Uterus (tissue), 4 donors: ENCODE results near the gene OPN1MW2. TPM values are rescaled to one million over a fixed set of nuclear protein-coding genes. Genes with fewer than 3 reads are reported as not detected.
A peak's percentile ranks its signal among the peaks of the same experiment; 100 is the strongest.
"Not testable (repeated sequence)": the region's sequence is repeated elsewhere in the genome, so short reads cannot be mapped to it uniquely, and the experiment has no call there.

Experiments used
- DNase-seq, 2 donors: peaks; one replicate each; pipeline ENCODE4 v3.0.0-alpha.2; 2019 to 2020
- H3K27ac ChIP-seq, 2 donors: fragments of 200-600 bp; sonication (generic); 1 replicate in 1 of 2; 2 replicates in 1 of 2; pipeline ENCODE4 v1.5.1; 2016 to 2018
- H3K27me3 ChIP-seq, 2 donors: fragments of 200-600 bp; sonication (generic); one replicate each; pipeline ENCODE4 v1.5.1; 2018 to 2019; ENCODE audit warnings: control low read depth in 1 of 2
- H3K36me3 ChIP-seq, 2 donors: fragments of 200-600 bp; sonication (generic); one replicate each; pipeline ENCODE4 v1.5.1; 2019; ENCODE audit warnings: control low read depth in 1 of 2
- H3K4me1 ChIP-seq, 2 donors: fragments of 200-600 bp; sonication (generic); one replicate each; pipeline ENCODE4 v1.5.1; 2018 to 2019; ENCODE audit warnings: control low read depth in 1 of 2
- H3K4me3 ChIP-seq, 2 donors: fragments of 200-600 bp; sonication (generic); 1 replicate in 1 of 2; 2 replicates in 1 of 2; pipeline ENCODE4 v1.5.1; 2018 to 2019; ENCODE audit warnings: mild to moderate bottlenecking in 1 of 2
- H3K9me3 ChIP-seq, 2 donors: fragments of 200-600 bp; sonication (generic); one replicate each; pipeline ENCODE4 v1.5.1; 2019; ENCODE audit warnings: control low read depth in 1 of 2
- intact Hi-C: fragments of 100-400 bp; cut with DNase I; formaldehyde crosslinking; loops from one replicate; pipeline ENCODE4 v1.15.1; 2023; ENCODE audit warnings: low total_unique reads
- total RNA-seq, 4 donors: library from RNA; depleted of rRNA in 3 of 4; stranded (reverse); fragments of >200 nt in 3 of 4; gene quantifications; one replicate each; pipeline versions ENCODE4 v1.1.0 to v1.2.4, GENCODE V29; 2014 to 2023
- donor health status: DM: yes; HTN: yes; CAD: no.

Gene OPN1MW2
- total RNA-seq = not detected

GRCh38 chrX:154219456-154219855, at the start of gene OPN1MW2:
TSS of gene OPN1MW2 (plus strand) at chrX:154219756. CDS start at chrX:154219816, 60 bp downstream.
- H3K27ac ChIP-seq, H3K27me3 ChIP-seq, intact Hi-C loops, DNase-seq, H3K4me1 ChIP-seq, H3K4me3 ChIP-seq, H3K36me3 ChIP-seq, H3K9me3 ChIP-seq: not testable (repeated sequence)

- H3K36me3 ChIP-seq, DNase-seq, intact Hi-C loops, H3K4me1 ChIP-seq, H3K4me3 ChIP-seq, H3K9me3 ChIP-seq, H3K27ac ChIP-seq, H3K27me3 ChIP-seq: not testable (repeated sequence)
Observed at GRCh38 chrX:154172535-154172943, 47.0 kb upstream of the OPN1MW2 start.

- H3K4me3 ChIP-seq, H3K9me3 ChIP-seq, H3K27me3 ChIP-seq, intact Hi-C loops, H3K27ac ChIP-seq, H3K4me1 ChIP-seq, H3K36me3 ChIP-seq, DNase-seq: not testable (repeated sequence)
Observed at GRCh38 chrX:154174356-154174755, 45.2 kb upstream of the OPN1MW2 start.

- H3K4me3 ChIP-seq, intact Hi-C loops, H3K27ac ChIP-seq, DNase-seq, H3K27me3 ChIP-seq, H3K9me3 ChIP-seq, H3K4me1 ChIP-seq, H3K36me3 ChIP-seq: not testable (repeated sequence)
Observed at GRCh38 chrX:154182296-154182695, 37.3 kb upstream of the OPN1MW2 start, which contains the start of gene OPN1MW. TSS of gene OPN1MW (plus strand) at chrX:154182596. CDS start at chrX:154182678, 82 bp downstream.

GRCh38 chrX:154183794-154184193, 35.8 kb upstream of the OPN1MW2 start:
- H3K4me3 ChIP-seq, DNase-seq, intact Hi-C loops, H3K9me3 ChIP-seq, H3K36me3 ChIP-seq, H3K27me3 ChIP-seq, H3K4me1 ChIP-seq, H3K27ac ChIP-seq: not testable (repeated sequence)

GRCh38 chrX:154192846-154193245, 26.7 kb upstream of the OPN1MW2 start:
- H3K27me3 ChIP-seq, H3K4me3 ChIP-seq, DNase-seq, H3K4me1 ChIP-seq, H3K9me3 ChIP-seq, H3K27ac ChIP-seq, H3K36me3 ChIP-seq, intact Hi-C loops: not testable (repeated sequence)

GRCh38 chrX:154194316-154194715, 25.2 kb upstream of the OPN1MW2 start:
- H3K36me3 ChIP-seq, H3K27me3 ChIP-seq, intact Hi-C loops, H3K9me3 ChIP-seq, H3K4me3 ChIP-seq, H3K4me1 ChIP-seq, DNase-seq, H3K27ac ChIP-seq: not testable (repeated sequence)

GRCh38 chrX:154196466-154196865, 23.1 kb upstream of the OPN1MW2 start:
- H3K36me3 ChIP-seq, DNase-seq, intact Hi-C loops, H3K27me3 ChIP-seq, H3K4me1 ChIP-seq, H3K27ac ChIP-seq, H3K4me3 ChIP-seq, H3K9me3 ChIP-seq: not testable (repeated sequence)

GRCh38 chrX:154209670-154210418, 9.7 kb upstream of the OPN1MW2 start:
- intact Hi-C loops, H3K9me3 ChIP-seq, H3K27me3 ChIP-seq, H3K36me3 ChIP-seq, H3K27ac ChIP-seq, H3K4me3 ChIP-seq, H3K4me1 ChIP-seq, DNase-seq: not testable (repeated sequence)

GRCh38 chrX:154211057-154211456, 8.5 kb upstream of the OPN1MW2 start:
- peak in 1 of 2 donors; percentile 10 for DNase-seq
- H3K36me3 ChIP-seq, intact Hi-C loops, H3K9me3 ChIP-seq, H3K27ac ChIP-seq, H3K4me3 ChIP-seq, H3K27me3 ChIP-seq, H3K4me1 ChIP-seq: not testable (repeated sequence)

- H3K4me1 ChIP-seq, H3K9me3 ChIP-seq, H3K4me3 ChIP-seq, DNase-seq, intact Hi-C loops, H3K27me3 ChIP-seq, H3K27ac ChIP-seq, H3K36me3 ChIP-seq: not testable (repeated sequence)
Observed at GRCh38 chrX:154211499-154211898, 8.1 kb upstream of the OPN1MW2 start.

- H3K9me3 ChIP-seq, H3K27ac ChIP-seq, H3K4me3 ChIP-seq, intact Hi-C loops, H3K27me3 ChIP-seq, H3K36me3 ChIP-seq, DNase-seq, H3K4me1 ChIP-seq: not testable (repeated sequence)
Observed at GRCh38 chrX:154225292-154225691, 5.7 kb downstream of the OPN1MW2 start.

- H3K4me3 ChIP-seq, intact Hi-C loops, DNase-seq, H3K4me1 ChIP-seq, H3K36me3 ChIP-seq, H3K27me3 ChIP-seq, H3K9me3 ChIP-seq, H3K27ac ChIP-seq: not testable (repeated sequence)
Observed at GRCh38 chrX:154226706-154227105, 7.2 kb downstream of the OPN1MW2 start.

- H3K27ac ChIP-seq, intact Hi-C loops: not testable (repeated sequence)
Observed at GRCh38 chrX:154231443-154231842, 11.9 kb downstream of the OPN1MW2 start.

More at GRCh38 chrX:154231443-154231842, 11.9 kb downstream of the OPN1MW2 start:
- not testable (repeated sequence) for H3K27me3 ChIP-seq, H3K36me3 ChIP-seq, H3K9me3 ChIP-seq, H3K4me3 ChIP-seq, H3K4me1 ChIP-seq, DNase-seq
